ENCODE results near the gene MPRIP. TPM values are rescaled to one million over a fixed set of nuclear protein-coding genes. Genes with fewer than 3 reads are reported as not detected.

MPRIP gene
- total RNA-seq, 1 experiment from 2014 or later: 443 TPM

- H3K79me2 ChIP-seq (ENCODE audit: low read depth): peaks cover 99% of the 10 kb centered on the region
- no peaks in the 10 kb centered on the region for H3K9me3 ChIP-seq (ENCODE audit: insufficient read depth, low read depth)
- no peak overlapping the region for H3K4me3 ChIP-seq
- H3K4me1 ChIP-seq (replicated peaks; ENCODE audit: insufficient read depth): peaks cover 52% of the 10 kb centered on the region
- TF ChIP-seq CTCF (conservative IDR thresholded peaks at IDR 0.05) (no peak), EZH2 (IDR thresholded peaks at IDR 0.05; ENCODE audit: low read depth) (no peak)
- DNase-seq: no peak
- peaks cover 91% of the 10 kb centered on the region for H3F3A ChIP-seq (ENCODE audit: insufficient read depth, low read depth)
- BruUV-seq (replicated peaks): no TSS peak
- intact Hi-C loops (cut with micrococcal nuclease; ENCODE audit: unreplicated experiment): no loop called here
- no peaks in the 10 kb centered on the region for H3K27me3 ChIP-seq (ENCODE audit: insufficient read depth, low read depth)
- peak overlapping the region; percentile 60 for H3K27ac ChIP-seq
- H3K36me3 ChIP-seq (ENCODE audit: low read depth): peaks cover 29% of the 10 kb centered on the region
- no peak overlapping the region for H3K4me2 ChIP-seq
- H3K9me2 ChIP-seq (ENCODE audit: insufficient read depth): no peaks in the 10 kb centered on the region
- peaks cover 97% of the 10 kb centered on the region for H4K20me1 ChIP-seq (ENCODE audit: insufficient read depth)
- CTCF ChIA-PET: no interaction called here
- POLR2A ChIA-PET (ENCODE audit: unreplicated experiment): interaction anchor here (0.7 kb wide), 1 partner anchor 9 kb away, joined by 3 read pairs; no protein-coding TSS in a partner anchor
- no peak overlapping the region for H2AFZ ChIP-seq
Measured at GRCh38 chr17:17105976-17106375, 63.7 kb downstream of the MPRIP start.

GRCh38 chr17:17106756-17107155 is 64.5 kb downstream of the MPRIP start:
- Histone ChIP-seq H3K9me3 (ENCODE audit: insufficient read depth, low read depth) (no peaks in the 10 kb centered on the region), H3K9me2 (ENCODE audit: insufficient read depth) (no peaks in the 10 kb centered on the region), H3K4me3 (no peak overlapping the region), H3K36me3 (ENCODE audit: low read depth) (peaks cover 35% of the 10 kb centered on the region), H2AFZ (no peak overlapping the region), H3K4me1 (replicated peaks; ENCODE audit: insufficient read depth) (peaks cover 52% of the 10 kb centered on the region), H3K27ac (peak overlapping the region; percentile 60), H3F3A (ENCODE audit: insufficient read depth, low read depth) (peaks cover 89% of the 10 kb centered on the region), H3K4me2 (no peak overlapping the region), H3K79me2 (ENCODE audit: low read depth) (peaks cover 99% of the 10 kb centered on the region), H4K20me1 (ENCODE audit: insufficient read depth) (peaks cover 97% of the 10 kb centered on the region), H3K27me3 (ENCODE audit: insufficient read depth, low read depth) (no peaks in the 10 kb centered on the region)
- no peak for TF ChIP-seq CTCF (conservative IDR thresholded peaks at IDR 0.05)
- no peak for TF ChIP-seq EZH2 (IDR thresholded peaks at IDR 0.05; ENCODE audit: low read depth)
- intact Hi-C loops (cut with micrococcal nuclease; ENCODE audit: unreplicated experiment): no loop called here
- POLR2A ChIA-PET (ENCODE audit: unreplicated experiment): no interaction called here
- CTCF ChIA-PET: interaction anchor here (0.9 kb wide), 1 partner anchor 13 kb away, joined by 4 read pairs; no protein-coding TSS in a partner anchor
- BruUV-seq (replicated peaks): no TSS peak
- no peak for DNase-seq

- ChIA-PET POLR2A (ENCODE audit: unreplicated experiment) (no interaction called here), CTCF (interaction anchor here (0.9 kb wide), 1 partner anchor 13 kb away, joined by 4 read pairs; no protein-coding TSS in a partner anchor)
- H3K9me3 ChIP-seq (ENCODE audit: insufficient read depth, low read depth): no peaks in the 10 kb centered on the region
- peaks cover 52% of the 10 kb centered on the region for H3K4me1 ChIP-seq (replicated peaks; ENCODE audit: insufficient read depth)
- peaks cover 100% of the 10 kb centered on the region for H3K79me2 ChIP-seq (ENCODE audit: low read depth)
- TF ChIP-seq CTCF (conservative IDR thresholded peaks at IDR 0.05) (no peak), EZH2 (IDR thresholded peaks at IDR 0.05; ENCODE audit: low read depth) (no peak)
- peaks cover 36% of the 10 kb centered on the region for H3K36me3 ChIP-seq (ENCODE audit: low read depth)
- peaks cover 86% of the 10 kb centered on the region for H3F3A ChIP-seq (ENCODE audit: insufficient read depth, low read depth)
- H3K4me3 ChIP-seq: no peak overlapping the region
- H3K27ac ChIP-seq: peak overlapping the region; percentile 60
- peaks cover 99% of the 10 kb centered on the region for H4K20me1 ChIP-seq (ENCODE audit: insufficient read depth)
- no peaks in the 10 kb centered on the region for H3K27me3 ChIP-seq (ENCODE audit: insufficient read depth, low read depth)
- intact Hi-C loops (cut with micrococcal nuclease; ENCODE audit: unreplicated experiment): no loop called here
- peak overlapping the region; percentile 17; the same call in 1 of the 2 replicates for H3K4me2 ChIP-seq
- H2AFZ ChIP-seq: no peak overlapping the region
- DNase-seq: no peak
- BruUV-seq (replicated peaks): no TSS peak
- no peaks in the 10 kb centered on the region for H3K9me2 ChIP-seq (ENCODE audit: insufficient read depth)
Measured at GRCh38 chr17:17107281-17107680, 65.0 kb downstream of the MPRIP start.

Measured in PC-9 (cell line).